Right renal cortex interstitium (tissue), 3 donors: ENCODE data around the gene RYK. TPM values are rescaled to one million over a fixed set of nuclear protein-coding genes. Genes with fewer than 3 reads are reported as not detected.

Experiments
- DNase-seq, 3 donors: peaks; one replicate each; pipeline ENCODE4 v3.0.0-alpha.2; 2013; ENCODE audit warnings: low read depth in 3 of 3, low spot score in 2 of 3
- polyA plus RNA-seq, 3 donors: library from polyadenylated mRNA; unstranded; fragments of 120-200 nt; gene quantifications; one replicate each; pipeline ENCODE4 v1.2.1, GENCODE V29; 2013; ENCODE audit not compliant: insufficient read length in 3 of 3

The RYK gene
- polyA plus RNA-seq, 3 donors = 95.0 to 106 (median 105) TPM

DNA sequence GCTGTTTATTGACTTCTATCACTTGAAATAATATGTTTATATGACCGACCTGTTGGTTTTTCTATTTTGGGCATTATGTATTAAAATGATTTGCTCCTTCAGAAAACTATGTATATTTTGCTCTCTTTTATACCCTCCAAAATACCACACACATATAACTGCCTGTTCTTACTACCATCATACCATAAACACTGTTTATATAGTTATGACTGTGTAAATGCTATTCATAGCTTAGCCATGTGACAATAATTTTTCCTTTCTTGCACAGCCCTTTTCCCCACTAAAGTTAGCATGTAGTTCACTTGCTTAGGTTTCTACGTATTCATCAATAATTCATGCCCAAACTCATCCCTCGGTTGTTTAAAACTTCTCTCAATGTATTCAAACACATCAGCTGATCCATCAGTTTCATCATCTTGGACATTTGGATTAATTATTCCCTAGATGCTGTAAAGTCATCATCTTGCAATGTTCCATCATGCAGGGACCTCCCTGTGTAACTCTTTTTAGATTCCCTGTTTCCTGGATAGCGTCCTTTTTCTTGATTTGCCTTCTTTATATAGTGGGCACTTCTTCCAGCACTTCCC, 8.2 kb upstream of the RYK start:
- DNase-seq = no peak

DNA sequence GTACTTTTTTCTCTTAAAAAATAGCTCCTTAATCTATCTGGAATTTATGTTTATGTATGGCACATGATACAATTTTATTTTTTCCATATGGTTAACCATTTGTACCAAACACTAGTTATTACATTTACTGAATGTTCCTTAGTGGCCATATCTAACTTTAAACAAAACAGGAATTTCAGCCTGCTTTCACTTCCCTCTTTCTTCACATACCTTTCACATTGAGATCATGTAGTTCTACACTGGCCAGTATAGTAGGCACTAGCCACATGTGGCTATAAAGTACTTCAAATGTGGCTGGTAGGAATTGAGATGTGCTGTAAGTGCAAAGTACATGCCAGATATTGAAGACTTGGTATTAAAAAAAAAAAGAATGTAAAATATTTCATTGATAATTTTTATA, 4.7 kb upstream of the RYK start:
- DNase-seq = no peak

DNA sequence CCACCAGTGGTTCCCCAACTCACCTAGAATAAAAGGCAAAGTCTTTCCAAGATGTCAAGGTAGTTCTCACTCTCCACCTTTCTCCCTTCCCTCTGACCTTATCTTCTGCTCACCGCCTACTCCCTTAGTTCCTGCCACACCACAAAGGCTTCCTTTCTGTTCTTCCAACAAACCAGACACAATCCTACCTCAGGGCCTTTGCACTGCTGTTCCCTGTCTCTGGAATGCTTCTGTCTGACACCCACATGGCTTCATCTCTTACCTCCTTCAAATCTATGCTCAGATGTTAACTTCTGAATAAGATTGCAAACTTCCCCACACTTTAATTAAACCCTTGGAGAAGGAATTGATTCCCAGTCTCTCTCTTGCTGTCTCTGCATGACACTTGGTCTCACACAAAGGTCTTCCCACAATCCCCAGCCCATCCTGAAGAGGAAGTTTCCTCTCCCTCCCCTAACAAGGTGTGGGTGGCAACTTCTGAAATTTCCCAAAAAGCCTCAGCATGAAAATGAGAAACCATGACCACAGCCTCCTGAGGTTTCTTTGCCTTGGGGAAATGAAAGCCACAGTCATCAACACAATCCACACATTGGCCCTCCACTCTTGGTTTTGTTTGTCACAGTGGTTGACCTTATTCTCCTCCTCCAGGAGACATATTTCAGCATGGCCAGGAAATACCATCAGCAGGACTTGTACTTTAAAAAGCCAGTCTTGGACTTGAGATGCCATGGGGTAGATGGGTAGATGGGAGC, 3.0 kb upstream of the RYK start:
- no peak for DNase-seq

DNA sequence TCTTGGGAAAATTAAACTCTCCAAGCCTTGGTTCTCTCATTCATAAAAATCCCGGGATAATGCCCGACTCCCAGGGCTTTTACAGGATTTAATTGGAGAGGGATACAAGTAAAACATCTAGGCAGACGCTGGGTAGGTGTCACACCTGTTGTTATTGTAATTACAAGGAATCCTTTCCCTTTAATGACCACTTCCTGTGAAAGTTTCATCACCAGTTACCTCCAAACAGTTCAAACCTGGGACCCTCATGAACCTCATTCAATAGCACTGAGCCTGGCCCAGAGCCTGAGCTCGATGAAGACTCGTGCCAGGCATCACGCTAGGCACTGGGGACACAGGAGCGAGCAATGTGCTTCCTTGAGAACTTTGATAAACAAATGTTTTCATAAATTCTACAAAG, 2.1 kb upstream of the RYK start:
- DNase-seq = no peak

DNA sequence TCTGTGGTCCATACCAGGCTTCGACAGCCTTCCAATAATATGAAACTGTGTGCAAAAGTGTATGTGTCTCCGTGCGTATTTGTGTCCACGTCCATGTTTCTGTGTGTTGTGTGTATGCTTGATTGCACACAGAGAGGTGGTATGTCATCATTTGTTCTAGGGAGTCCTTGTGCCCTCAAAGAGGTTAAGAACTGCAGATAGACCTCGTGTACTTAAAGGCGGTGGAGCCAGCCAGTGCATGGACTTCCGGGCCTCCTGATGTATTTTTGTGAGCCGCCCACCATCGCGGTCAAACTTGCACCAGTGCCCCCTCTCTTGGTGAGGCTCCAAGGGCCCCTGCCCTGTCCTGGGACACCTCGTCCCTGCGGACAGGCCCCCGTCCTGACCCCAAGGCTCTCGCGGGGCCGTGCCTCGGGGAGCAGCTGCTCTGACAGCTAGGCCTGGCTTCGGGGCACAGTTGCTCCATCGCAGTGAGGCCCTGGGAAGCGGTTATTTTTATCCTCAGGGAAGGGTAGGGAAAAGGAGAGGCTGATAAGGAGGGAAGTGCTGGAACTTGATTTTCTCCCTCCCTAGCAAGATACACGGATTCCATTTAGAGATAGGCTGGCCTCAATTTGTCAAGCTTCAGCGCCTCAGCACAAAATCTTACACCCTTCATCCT, 1.2 kb upstream of the RYK start:
- DNase-seq = no peak

DNA sequence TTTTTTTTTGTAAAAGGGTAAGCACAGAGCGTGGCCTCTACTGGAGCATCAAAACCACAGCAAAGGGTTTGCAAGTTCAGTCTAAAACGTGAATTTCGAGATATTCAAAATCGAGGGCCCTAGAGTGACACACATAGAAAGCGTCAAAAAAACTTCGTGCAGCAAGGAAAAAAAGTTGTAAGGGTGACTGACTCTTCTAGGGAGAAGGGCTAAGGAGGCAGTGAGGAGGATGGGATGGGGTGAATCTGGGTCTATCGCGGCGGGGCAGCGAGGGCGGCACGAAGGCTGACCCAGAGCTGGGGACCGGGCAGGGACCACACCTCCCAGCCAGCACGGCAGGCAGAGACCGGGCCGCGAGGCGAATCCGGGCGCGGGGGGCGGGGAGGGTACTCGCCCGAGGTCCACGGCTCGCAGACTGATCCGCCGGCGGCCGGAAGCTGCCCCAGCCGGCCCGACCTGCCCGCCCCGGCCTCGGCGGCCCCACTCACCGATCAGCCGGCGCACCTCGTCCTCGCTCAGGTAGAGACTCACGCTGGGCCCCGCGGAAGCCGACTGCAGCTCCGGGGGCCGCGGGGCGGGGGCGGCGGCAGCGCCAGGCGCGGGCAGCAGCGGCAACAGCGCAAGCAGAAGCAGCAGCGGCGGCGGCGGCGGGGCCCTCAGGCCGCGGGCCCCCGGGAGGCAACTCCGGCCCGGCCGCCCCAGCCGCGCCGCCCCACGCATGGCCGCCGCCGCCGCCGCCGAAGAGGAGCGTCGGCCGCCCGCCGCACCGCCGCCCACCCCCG, 533 bp downstream of the RYK start:
- DNase-seq = peak in 2 of 3 donors; percentile 27 to 33

DNA sequence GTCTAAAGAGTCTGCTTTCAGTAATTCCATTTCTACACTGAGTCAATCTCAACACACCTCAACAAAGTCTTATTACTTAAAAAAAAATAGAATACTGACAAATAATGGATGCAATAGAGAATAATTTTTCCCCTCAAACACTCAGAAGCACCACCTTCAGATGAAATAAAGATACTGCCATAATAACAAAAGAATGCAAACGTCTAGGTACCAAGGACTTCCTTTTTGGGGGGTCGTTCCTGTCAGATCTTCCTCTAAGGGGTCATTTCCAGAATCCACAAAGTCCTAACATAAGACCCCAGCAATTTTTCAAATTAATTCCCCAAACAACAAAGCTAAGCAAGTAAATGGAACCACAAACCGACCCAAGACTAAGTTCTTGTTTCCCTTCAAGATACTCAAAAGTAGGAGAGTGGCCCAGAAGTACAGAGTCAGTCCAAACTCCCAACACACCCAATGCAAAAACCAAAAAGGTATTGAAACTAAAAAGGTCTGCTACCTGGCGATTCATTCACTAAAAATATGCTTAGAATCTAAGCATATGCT, 1.3 kb downstream of the RYK start:
- DNase-seq = no peak

DNA sequence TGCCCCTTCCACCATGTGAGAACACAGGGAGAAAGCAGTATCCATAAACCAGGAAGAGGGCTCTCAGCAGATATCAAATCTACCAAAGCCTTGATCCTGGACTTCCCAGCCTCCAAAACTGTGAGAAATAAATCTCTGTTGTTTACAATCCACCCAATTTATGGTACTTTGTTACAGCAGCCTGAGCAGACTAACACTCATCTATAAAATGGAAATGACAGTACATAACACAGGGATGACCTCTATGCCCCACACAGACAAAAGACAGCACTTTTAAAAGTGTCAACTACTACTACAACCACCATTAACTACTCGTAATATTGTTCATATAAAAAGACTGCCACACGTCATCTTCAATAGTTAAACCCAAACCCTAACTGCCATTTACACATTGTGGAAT, 5.7 kb downstream of the RYK start:
- no peak for DNase-seq

DNA sequence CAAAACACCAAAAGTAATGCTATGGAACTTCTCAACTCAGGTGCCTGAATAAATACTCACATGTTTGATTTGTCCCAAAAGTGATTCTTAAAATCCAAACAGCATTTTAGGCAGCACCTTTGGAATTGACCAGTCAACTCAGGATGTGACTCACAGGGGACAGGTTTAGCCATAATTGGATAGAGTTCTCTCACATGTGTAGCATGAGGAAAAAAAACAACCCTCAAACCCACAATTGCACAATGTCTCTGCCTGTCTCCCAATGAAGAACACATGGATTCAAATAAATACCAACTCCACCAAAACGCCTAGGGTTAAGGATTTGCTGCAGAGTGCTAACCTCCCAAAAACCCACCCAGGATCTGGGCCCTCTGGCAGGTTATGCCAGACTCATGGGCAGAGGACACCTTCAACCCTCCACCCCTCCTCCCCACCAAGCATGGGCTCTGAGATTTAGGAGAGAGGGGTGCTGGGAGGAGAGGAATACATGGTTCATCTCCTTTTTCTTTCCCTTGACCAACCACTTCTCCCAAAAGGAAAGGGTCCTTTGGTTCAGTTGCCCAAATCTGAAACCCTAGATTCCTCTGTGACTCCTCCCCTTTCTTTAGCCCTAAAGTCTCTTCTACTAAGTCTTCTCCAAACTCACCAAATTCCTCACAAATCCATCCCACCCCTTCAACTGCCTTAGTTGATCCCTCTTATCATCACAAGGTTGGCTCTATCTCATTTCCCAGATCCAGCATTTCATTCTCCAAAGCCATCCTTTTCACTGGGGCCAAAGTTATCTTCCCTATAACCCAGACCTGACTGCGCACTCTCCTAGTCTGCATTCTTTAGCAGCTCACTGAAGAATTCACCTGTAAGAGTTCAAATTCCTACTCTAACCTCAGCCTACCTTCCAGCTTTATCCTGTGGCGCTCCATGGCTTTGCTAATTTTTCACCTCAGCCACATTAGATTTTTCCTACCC, 7.7 kb downstream of the RYK start:
- no peak for DNase-seq

DNA sequence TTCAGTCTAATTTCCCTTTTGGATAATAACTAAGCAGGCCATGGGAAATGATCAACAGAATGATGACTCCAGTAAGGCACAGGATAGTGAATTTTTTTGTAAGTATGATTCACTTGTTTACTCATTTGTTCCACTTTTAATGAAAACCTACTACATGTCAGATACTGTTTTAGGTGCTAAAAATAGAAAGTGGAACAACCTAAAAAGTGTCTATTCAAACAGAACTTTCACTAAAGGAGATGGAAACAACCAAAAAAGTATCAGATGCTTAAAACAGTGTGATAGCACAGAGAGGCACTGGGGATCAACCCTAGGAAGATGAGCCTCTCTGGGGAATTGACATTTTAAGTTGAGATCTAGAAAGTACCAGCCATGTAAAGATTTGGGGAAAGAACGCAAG, 11.1 kb downstream of the RYK start:
- no peak for DNase-seq

DNA sequence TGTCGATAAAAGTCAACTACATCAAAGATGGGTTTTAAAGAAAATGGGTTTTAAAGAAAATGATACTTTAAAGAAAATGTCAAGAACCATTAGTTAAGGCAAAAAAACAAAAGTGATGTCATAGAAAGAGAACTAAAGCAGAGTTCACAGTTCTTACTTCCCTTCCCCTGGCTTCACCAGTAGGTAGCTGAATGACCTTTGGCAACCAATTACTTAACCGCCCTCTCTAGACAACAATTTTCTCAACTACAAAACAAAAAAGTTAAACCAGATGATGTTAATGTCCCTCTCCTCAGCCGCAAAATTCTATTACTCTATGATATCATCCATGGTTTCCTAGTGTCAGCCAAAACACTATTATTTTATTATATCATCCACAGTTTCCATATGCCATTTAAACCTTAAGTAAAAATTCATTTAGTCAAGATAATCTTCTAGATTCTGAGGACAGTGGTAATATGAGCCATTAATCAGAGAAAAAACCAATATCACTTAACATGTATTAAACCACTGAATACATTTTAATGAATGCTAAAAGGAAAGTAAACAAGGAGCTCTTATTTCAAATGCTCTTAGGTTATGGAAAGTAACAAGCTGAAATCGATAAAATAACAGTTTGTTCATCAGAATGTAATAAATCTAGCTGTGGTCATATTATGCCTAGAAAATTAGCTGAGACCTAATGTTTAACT, 13.1 kb downstream of the RYK start:
- DNase-seq = no peak

DNA sequence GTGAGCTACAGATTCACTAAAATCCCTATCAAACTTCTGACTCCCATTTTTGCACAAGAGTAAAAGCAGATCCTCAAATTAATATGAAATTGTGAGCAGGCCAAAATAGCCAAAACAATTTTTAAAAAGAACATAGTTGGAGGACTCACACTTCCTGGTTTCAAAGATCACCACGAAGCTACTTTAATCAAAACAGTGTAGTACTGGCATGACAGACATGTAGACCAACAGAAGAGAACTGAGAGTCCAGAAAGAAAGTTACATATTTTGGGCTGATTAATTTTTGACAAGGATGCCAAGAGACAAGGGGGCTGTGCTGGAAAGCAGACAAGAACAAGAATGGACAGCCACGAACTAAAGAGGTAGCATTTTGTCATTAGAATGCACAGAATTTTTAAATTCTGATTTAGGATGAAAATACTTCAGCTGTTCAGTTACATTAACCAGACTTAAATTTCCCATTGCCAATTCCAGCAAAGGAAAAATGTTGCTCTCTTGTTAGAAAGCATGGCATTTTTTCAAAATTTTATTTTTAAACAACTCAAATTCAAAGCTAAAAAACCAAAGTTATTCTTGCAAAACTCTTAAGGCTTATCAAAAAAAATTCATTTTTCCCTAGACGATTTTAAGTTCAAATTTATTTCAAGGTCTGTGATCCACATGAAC, 14.0 kb downstream of the RYK start:
- no peak for DNase-seq

DNA sequence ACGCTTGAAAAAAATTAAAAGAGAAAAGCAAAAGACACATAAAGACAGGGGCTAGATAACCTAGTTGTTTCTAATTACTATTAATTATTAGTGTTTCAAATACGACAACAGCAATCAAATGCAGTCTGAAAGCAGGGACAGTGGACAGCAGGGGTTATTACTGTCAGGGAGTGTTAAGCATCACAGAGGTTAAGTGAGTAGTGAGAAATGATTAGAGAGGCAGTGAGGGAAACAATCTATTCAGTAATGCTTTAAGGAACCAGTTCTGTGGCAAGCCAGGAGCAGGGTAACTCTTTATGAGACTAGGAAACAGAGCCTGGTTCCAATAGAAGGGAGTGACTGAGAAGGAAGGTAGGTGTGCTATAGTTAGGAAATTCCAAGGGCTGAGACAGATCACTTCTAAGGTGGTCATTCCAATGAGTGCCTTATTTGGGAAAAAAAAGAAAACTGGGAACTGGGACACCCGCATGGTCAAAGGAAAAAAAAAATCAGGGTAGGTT, 15.0 kb downstream of the RYK start:
- no peak for DNase-seq

DNA sequence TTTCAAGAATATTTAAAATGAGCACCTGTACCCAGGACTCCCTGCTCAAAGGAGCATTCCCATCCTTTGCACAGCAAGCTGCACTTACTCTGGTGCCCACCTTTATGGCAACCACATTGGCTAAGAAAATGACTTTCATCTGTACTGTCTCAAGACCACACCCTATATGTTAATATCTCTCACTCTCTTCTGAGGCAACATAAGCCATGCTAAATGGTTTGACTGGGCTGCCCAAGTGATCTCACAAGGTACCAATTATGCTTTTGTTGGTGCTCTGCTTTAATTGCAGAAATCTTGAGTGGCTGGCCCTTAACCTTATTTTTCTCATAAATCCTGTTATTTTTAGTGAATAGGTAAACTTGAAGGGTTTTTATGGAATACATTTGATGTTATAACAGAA, 17.7 kb downstream of the RYK start:
- no peak for DNase-seq

DNA sequence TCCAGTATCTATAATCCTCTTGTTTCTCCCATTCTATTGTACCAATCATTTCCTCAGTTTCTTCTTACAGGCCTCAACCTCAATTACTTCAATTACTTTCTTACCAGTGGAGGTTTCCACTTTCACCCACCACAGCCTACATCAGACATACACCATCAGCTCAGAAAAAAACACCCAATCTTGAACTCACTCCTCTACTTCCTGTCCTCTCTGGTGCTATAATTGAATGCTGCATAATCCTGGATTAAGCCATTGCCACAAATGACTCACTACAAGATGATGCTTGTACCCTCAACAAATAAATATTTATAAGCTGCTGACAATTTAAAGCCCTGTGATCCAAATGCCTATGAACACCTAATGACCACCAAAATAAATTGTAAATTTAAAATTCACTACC, 18.5 kb downstream of the RYK start:
- no peak for DNase-seq

DNA sequence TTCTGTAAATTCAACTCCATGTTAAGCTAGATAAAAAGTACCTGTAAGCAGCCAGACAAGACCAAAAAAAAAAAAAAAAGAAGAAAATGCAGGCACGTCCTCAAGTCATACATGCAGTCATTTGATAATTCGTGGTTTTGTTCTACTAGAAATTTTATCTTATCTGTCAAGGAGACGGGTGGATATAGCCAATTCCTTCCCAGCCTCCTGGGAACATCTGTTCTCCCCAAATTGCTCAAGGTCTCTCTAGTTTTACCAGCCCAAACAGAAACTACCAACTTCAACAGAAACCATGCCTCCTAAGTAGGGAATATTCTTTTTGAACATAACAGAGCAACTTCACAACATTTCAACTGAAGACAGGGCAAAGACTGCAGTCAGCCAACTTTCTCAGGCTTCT, 19.5 kb downstream of the RYK start:
- no peak for DNase-seq

DNA sequence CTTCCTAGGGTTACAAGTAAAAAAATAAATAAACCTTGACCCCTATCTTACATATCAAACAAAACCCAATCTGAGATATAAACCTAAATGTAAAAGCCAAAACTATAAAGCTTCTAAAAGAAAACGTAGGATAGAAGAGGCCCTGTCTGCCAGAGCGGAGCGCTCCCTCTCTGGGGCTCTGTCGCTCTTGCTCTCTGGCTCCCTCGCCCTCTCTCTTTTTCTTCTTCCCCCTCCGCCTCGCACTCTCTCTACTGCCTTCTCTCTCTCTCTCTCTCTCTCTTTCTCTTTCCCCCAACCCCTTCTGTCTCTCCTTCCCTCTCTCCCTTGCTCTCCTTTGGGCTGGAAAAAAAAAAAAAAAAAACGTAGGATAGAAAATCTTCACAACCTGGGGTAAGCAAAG, 21.6 kb downstream of the RYK start:
- DNase-seq = no peak

DNA sequence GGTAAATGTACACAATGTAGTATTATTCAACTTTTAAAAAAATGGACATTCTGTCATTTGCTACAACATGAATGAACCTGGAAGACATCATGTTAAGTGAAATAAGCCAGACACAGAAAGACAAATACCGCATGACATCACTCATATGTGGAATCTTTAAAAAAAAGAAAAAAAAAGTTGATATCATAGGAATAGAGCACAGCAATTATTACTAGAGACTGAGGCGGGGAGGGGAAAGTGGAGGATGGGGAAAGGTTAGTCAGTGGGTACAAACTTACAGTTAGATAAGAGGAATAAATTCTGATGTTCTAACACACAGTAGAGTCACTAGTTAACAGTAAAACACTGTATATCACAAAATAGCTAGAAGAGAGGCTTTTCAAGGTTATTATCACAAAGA, 22.2 kb downstream of the RYK start:
- no peak for DNase-seq

DNA sequence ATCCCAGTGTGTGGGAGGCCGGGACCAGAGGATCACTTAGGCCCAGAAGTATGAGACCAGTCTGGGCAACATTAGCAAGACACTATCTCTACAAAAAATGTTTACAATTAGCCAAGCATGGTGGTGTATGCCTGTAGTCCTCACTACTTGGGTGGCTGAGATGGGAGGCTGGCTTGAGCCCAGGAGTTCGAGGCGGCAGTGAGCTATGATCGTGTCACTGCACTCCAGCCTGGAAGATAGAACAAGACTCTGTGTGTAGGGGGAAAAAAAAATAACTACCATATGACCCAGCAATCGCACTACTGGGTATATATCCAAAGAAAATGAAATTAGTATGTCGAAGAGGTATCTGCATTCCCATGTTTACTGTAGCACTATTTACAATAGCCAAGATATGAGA, 22.6 kb downstream of the RYK start:
- DNase-seq = no peak
